H1 (cell line): ENCODE results near the gene COL2A1. TPM values are rescaled to one million over a fixed set of nuclear protein-coding genes. Genes with fewer than 3 reads are reported as not detected.

ENCODE experiments used
- CTCF ChIA-PET: fragments of 300-600 bp; sonication (Branson Sonifier 250); formaldehyde crosslinking; loops from one replicate; lab custom pipeline; 2021; ENCODE audit not compliant: partially characterized antibody; lab: Charles Lee
- POLR2A ChIA-PET: fragments of 300-600 bp; sonication (Branson Sonifier 250); formaldehyde crosslinking; loops from one replicate; lab custom pipeline; 2021; ENCODE audit warnings: inconsistent platforms; ENCODE audit not compliant: partially characterized antibody; lab: Charles Lee
- DNase-seq, 2 experiments: peaks; one replicate each; pipeline versions ENCODE4 v3.0.0 to v3.0.0-alpha.2; 2010 to 2022; ENCODE audit warnings: low spot score in 2 of 2, low read depth in 1 of 2, mixed read lengths in 1 of 2
- FAIRE-seq: peaks from 2 replicates; lab custom pipeline; 2011; peaks lifted over from hg19 to GRCh38; lab: Jason Lieb, UNC
- H2AFZ ChIP-seq: 2 replicates; pipeline ENCODE4 v1.8.1; 2012; ENCODE audit warnings: low read length, inconsistent platforms
- H2AK5ac ChIP-seq: 2 replicates; pipeline ENCODE4 v1.6.1; 2013; ENCODE audit warnings: low read depth, low read length
- H2BK120ac ChIP-seq: replicated peaks from 2 replicates; pipeline ENCODE3; 2013; ENCODE audit warnings: low read depth, low read length, inconsistent platforms
- H2BK12ac ChIP-seq: 2 replicates; pipeline ENCODE4 v1.6.1; 2013; ENCODE audit warnings: low read depth, low read length
- H2BK15ac ChIP-seq: 2 replicates; pipeline ENCODE4 v1.6.1; 2013; ENCODE audit warnings: low read length
- H2BK20ac ChIP-seq: 2 replicates; pipeline ENCODE4 v1.6.1; 2013; ENCODE audit warnings: low read length
- H2BK5ac ChIP-seq: 2 replicates; pipeline ENCODE4 v1.6.1; 2013; ENCODE audit warnings: low read depth, low read length
- H3K14ac ChIP-seq: 2 replicates; pipeline ENCODE4 v1.6.1; 2013; ENCODE audit warnings: inconsistent platforms; ENCODE audit not compliant: insufficient read length
- H3K18ac ChIP-seq: 2 replicates; pipeline ENCODE4 v1.6.1; 2013; ENCODE audit warnings: low read length; ENCODE audit errors: extremely low read depth
- H3K23ac ChIP-seq: 2 replicates; pipeline ENCODE4 v1.6.1; 2013; ENCODE audit warnings: inconsistent platforms; ENCODE audit not compliant: insufficient read length
- H3K23me2 ChIP-seq: 2 replicates; pipeline ENCODE4 v1.6.1; 2013; ENCODE audit warnings: low read depth, low read length
- H3K27ac ChIP-seq: 2 replicates; pipeline ENCODE4 v1.6.1; 2011; ENCODE audit warnings: low read depth, low read length, inconsistent platforms
- H3K27me3 ChIP-seq, 4 experiments: replicated peaks in 1 of 4; 1 replicate in 1 of 4; 2 replicates in 3 of 4; pipeline versions ENCODE4 v1.6.1 to v1.8.1; 2011 to 2013; ENCODE audit warnings: low read length in 3 of 4, mild to moderate bottlenecking in 3 of 4, inconsistent platforms in 2 of 4, mixed read lengths in 2 of 4, moderate library complexity in 1 of 4; ENCODE audit not compliant: control insufficient read depth in 3 of 4, insufficient read depth in 3 of 4; ENCODE audit errors: extremely low read depth in 1 of 4
- H3K36me3 ChIP-seq, 4 experiments: 2 replicates each; pipeline versions ENCODE4 v1.6.1 to v1.8.1; 2011 to 2013; ENCODE audit warnings: mild to moderate bottlenecking in 4 of 4, low read length in 3 of 4, moderate library complexity in 2 of 4, control low read depth in 1 of 4, inconsistent platforms in 1 of 4; ENCODE audit not compliant: insufficient read depth in 4 of 4, control insufficient read depth in 2 of 4
- H3K4ac ChIP-seq: replicated peaks from 2 replicates; pipeline ENCODE3; 2013; ENCODE audit warnings: low read length, low read depth, mixed read lengths, inconsistent platforms; ENCODE audit not compliant: insufficient read length
- H3K4me1 ChIP-seq, 4 experiments: replicated peaks in 1 of 4; 1 replicate in 1 of 4; 2 replicates in 3 of 4; pipeline versions ENCODE4 v1.6.1 to v1.8.1; 2011 to 2013; ENCODE audit warnings: low read length in 3 of 4, inconsistent platforms in 2 of 4, mixed read lengths in 1 of 4; ENCODE audit not compliant: insufficient read depth in 4 of 4, control insufficient read depth in 3 of 4
- H3K4me2 ChIP-seq, 2 experiments: 2 replicates each; pipeline versions ENCODE4 v1.6.1 to v1.8.1; 2011 to 2013; ENCODE audit warnings: low read depth in 2 of 2, low read length in 2 of 2, control low read depth in 1 of 2, inconsistent platforms in 1 of 2, mild to moderate bottlenecking in 1 of 2; ENCODE audit not compliant: insufficient read depth in 1 of 2
- H3K4me3 ChIP-seq, 4 experiments: fragments of 200-600, 300-600 bp in 1 of 4; sonication (generic), shearing (Covaris generic), sonication (Bioruptor Twin) in 1 of 4; 2 replicates each; pipeline versions ENCODE4 v1.5.1 to v1.8.1; 2011 to 2016; ENCODE audit warnings: low read length in 4 of 4, low read depth in 3 of 4, control low read depth in 2 of 4, inconsistent platforms in 2 of 4, mild to moderate bottlenecking in 2 of 4, mixed read lengths in 1 of 4, moderate library complexity in 1 of 4; ENCODE audit not compliant: insufficient read depth in 2 of 4; ENCODE audit errors: extremely low read depth in 1 of 4
- H3K56ac ChIP-seq: replicated peaks from 2 replicates; pipeline ENCODE3; 2013; ENCODE audit warnings: low read depth, mild to moderate bottlenecking, mixed read lengths, low read length, inconsistent platforms; ENCODE audit not compliant: insufficient read length
- H3K79me1 ChIP-seq: 2 replicates; pipeline ENCODE4 v1.6.1; 2013; ENCODE audit warnings: low read depth, low read length, control low read depth
- H3K79me2 ChIP-seq, 2 experiments: 2 replicates each; pipeline versions ENCODE4 v1.6.1 to v1.8.1; 2012 to 2013; ENCODE audit warnings: low read length in 2 of 2, mild to moderate bottlenecking in 2 of 2, inconsistent platforms in 1 of 2; ENCODE audit not compliant: insufficient read depth in 2 of 2, control insufficient read depth in 1 of 2
- H3K9ac ChIP-seq, 4 experiments: replicated peaks in 1 of 4; 1 replicate in 1 of 4; 2 replicates in 3 of 4; pipeline versions ENCODE4 v1.6.1 to v1.8.1; 2011 to 2013; ENCODE audit warnings: low read depth in 3 of 4, low read length in 3 of 4, control low read depth in 2 of 4, mild to moderate bottlenecking in 2 of 4, moderate library complexity in 2 of 4, inconsistent platforms in 1 of 4; ENCODE audit errors: extremely low read depth in 1 of 4
- H3K9me3 ChIP-seq, 2 experiments: 2 replicates each; pipeline versions ENCODE4 v1.6.1 to v1.8.1; 2012 to 2013; ENCODE audit warnings: mild to moderate bottlenecking in 2 of 2, moderate library complexity in 2 of 2, control low read depth in 1 of 2, inconsistent platforms in 1 of 2, low read depth in 1 of 2, low read length in 1 of 2, mixed read lengths in 1 of 2; ENCODE audit not compliant: insufficient read depth in 2 of 2
- H4K20me1 ChIP-seq, 2 experiments: replicated peaks in 1 of 2; 2 replicates each; pipeline versions ENCODE3 to v1.8.1; 2011 to 2013; ENCODE audit warnings: inconsistent platforms in 2 of 2, low read length in 2 of 2, mild to moderate bottlenecking in 1 of 2; ENCODE audit not compliant: insufficient read depth in 2 of 2, control insufficient read depth in 1 of 2
- H4K5ac ChIP-seq: 2 replicates; pipeline ENCODE4 v1.6.1; 2013; ENCODE audit warnings: low read length, low read depth, mixed read lengths, inconsistent platforms; ENCODE audit not compliant: insufficient read length
- H4K8ac ChIP-seq: 2 replicates; pipeline ENCODE4 v1.8.0; 2013; ENCODE audit warnings: mild to moderate bottlenecking, moderate library complexity, low read length, inconsistent platforms; ENCODE audit not compliant: insufficient read depth; ENCODE audit errors: extremely low read depth
- H4K91ac ChIP-seq: replicated peaks from 2 replicates; pipeline ENCODE3; 2013; ENCODE audit warnings: low read length, mixed read lengths, inconsistent platforms; ENCODE audit not compliant: insufficient read length
- CBX8 ChIP-seq: fragments of 300-800, 300-1000 bp; sonication (generic); IDR thresholded peaks from 2 replicates; pipeline ENCODE4 v1.7.1; 2016; ENCODE audit warnings: low read depth, low read length, borderline replicate concordance
- GABPA ChIP-seq: IDR thresholded peaks from 2 replicates; pipeline ENCODE4 v1.6.1; 2011; ENCODE audit warnings: mild to moderate bottlenecking, low read length, moderate library complexity, borderline replicate concordance; ENCODE audit not compliant: insufficient read depth
- GTF2F1 ChIP-seq: IDR thresholded peaks from 2 replicates; pipeline ENCODE4 v1.6.1; 2012; ENCODE audit warnings: low read depth, low read length, improper control_type of control experiment, borderline replicate concordance
- KDM1A ChIP-seq: fragments of 200-600, 300-600 bp; sonication (generic); IDR thresholded peaks from 2 replicates; pipeline ENCODE4 v1.7.1; 2016; ENCODE audit warnings: mild to moderate bottlenecking, low read length, borderline replicate concordance
- PHF8 ChIP-seq: fragments of 200-600 bp; sonication (generic); conservative IDR thresholded peaks from 2 replicates; pipeline ENCODE4 v1.7.1; 2012; ENCODE audit warnings: low read depth, mild to moderate bottlenecking, inconsistent platforms, low read length, moderate library complexity
- RAD21 ChIP-seq, 2 experiments: IDR thresholded peaks in 1 of 2; conservative IDR thresholded peaks in 1 of 2; 2 replicates each; pipeline ENCODE4 v1.6.1; 2011; ENCODE audit warnings: low read depth in 2 of 2, low read length in 2 of 2, improper control_type of control experiment in 1 of 2, inconsistent platforms in 1 of 2, mild to moderate bottlenecking in 1 of 2, moderate library complexity in 1 of 2
- RXRA ChIP-seq: IDR thresholded peaks from 2 replicates; pipeline ENCODE4 v1.6.1; 2011; ENCODE audit warnings: low read depth, mild to moderate bottlenecking, low read length, moderate library complexity; ENCODE audit not compliant: insufficient read depth
- WGBS, 2 experiments: shearing (Covaris generic) in 1 of 2; methylation state at CpG; one replicate each; pipeline versions ENCODE4 v1.1.6 to v1.1.7; 2013 to 2015; ENCODE audit warnings: low lambda C conversion rate in 2 of 2, mixed read lengths in 2 of 2, inconsistent platforms in 1 of 2, low coverage in 1 of 2, missing lambda C conversion rate in 1 of 2; ENCODE audit not compliant: insufficient replicate concordance in 2 of 2, insufficient coverage in 1 of 2, insufficient read length in 1 of 2; ENCODE audit errors: extremely low coverage in 1 of 2, missing lambda C conversion rate in 1 of 2; 5-methylcytosine and 5-hydroxymethylcytosine counted together
- polyA plus RNA-seq, 7 experiments: library from polyadenylated mRNA; depleted of rRNA in 3 of 7; stranded (reverse) in 5 of 7; unstranded in 2 of 7; fragments of >200 nt in 5 of 7; fragments of 200-250 nt in 2 of 7; gene quantifications; 1 replicate in 5 of 7; 2 replicates in 1 of 7; 4 replicates in 1 of 7; pipeline versions ENCODE4 v1.2.1 to v1.2.3, GENCODE V29; 2011 to 2013; ENCODE audit warnings: missing spikeins in 2 of 7, mixed read lengths in 2 of 7
- total RNA-seq: library from RNA; stranded (reverse); fragmentation: NEBNext Ultra II Directional; extraction: Animal tissue kit (Norgen Biotek cat#: 25700); gene quantifications from 2 replicates; pipeline ENCODE4 v1.2.1, GENCODE V29; 2021

The COL2A1 gene
- total and polyA plus RNA-seq, 2 of the 8 experiments (the other 6 are each of a cell fraction or from before 2014, with no cell fraction given) = 4.2 to 14.6 TPM

- H2BK15ac ChIP-seq = no peak overlapping the region
- H2BK12ac ChIP-seq = no peak overlapping the region
- FAIRE-seq (no peak), DNase-seq (no peak)
- H3K4me1 ChIP-seq = peaks cover 3 to 6% (median 4%) of the 10 kb centered on the region in 4 experiments
- no peaks in the 10 kb centered on the region for H3K36me3 ChIP-seq
- no peak overlapping the region for H3K18ac ChIP-seq
- H2AFZ ChIP-seq = no peak overlapping the region
- H3K27ac ChIP-seq = no peak overlapping the region
- no peak overlapping the region for H2BK20ac ChIP-seq
- no peak overlapping the region for H3K56ac ChIP-seq
- no peak overlapping the region for H3K14ac ChIP-seq
- H3K79me2 ChIP-seq = no peaks in the 10 kb centered on the region
- H3K79me1 ChIP-seq = no peaks in the 10 kb centered on the region; the same call in 1 of the 2 replicates
- ChIA-PET CTCF (interaction anchor here (1.1 to 1.2 kb wide), 2 partner anchors 9 to 13 kb away, joined by 3 to 4 read pairs; no protein-coding TSS in a partner anchor), POLR2A (interaction anchor here (0.9 kb wide), 1 partner anchor 26 kb away, joined by 3 read pairs; no protein-coding TSS in a partner anchor)
- no peak overlapping the region for H2AK5ac ChIP-seq
- no peaks in the 10 kb centered on the region; the same call in 1 of the 2 replicates for H3K23me2 ChIP-seq
- peaks cover 0 to 6% of the 10 kb centered on the region in 2 experiments for H4K20me1 ChIP-seq
- WGBS, 2 experiments = 81% methylated on average over 4 of the region's 4 CpGs; no CpG with 5 or more reads in 1 of the 2 experiments
- H4K5ac ChIP-seq = no peak overlapping the region
- no peak overlapping the region for H3K4me2 ChIP-seq
- no peak overlapping the region for H2BK5ac ChIP-seq
- peaks cover 19 to 71% (median 48%) of the 10 kb centered on the region in 4 experiments for H3K27me3 ChIP-seq
- H4K8ac ChIP-seq = no peak overlapping the region
- H3K4me3 ChIP-seq = no peak overlapping the region
- no peak overlapping the region for H3K23ac ChIP-seq
- no peak overlapping the region for H2BK120ac ChIP-seq
- H4K91ac ChIP-seq = no peak overlapping the region
- no peaks in the 10 kb centered on the region for H3K9me3 ChIP-seq
- no peak overlapping the region for H3K9ac ChIP-seq
- no peak overlapping the region for H3K4ac ChIP-seq
- TF ChIP-seq CBX8 (no peak), GTF2F1 (no peak), KDM1A (no peak), PHF8 (no peak), RAD21 (IDR thresholded peaks at IDR 0.05 in 1 of 2, conservative IDR thresholded peaks at IDR 0.05 in 1 of 2; ENCODE audit: low read depth in 2 of 2, low read length in 2 of 2) (no peak), GABPA (no peak), RXRA (no peak)
Observed at GRCh38 chr12:47995981-47996401, 8.3 kb downstream of the COL2A1 start.
